H1 (cell line): Measurements from ENCODE around the gene FMO3. TPM values are rescaled to one million over a fixed set of nuclear protein-coding genes. Genes with fewer than 3 reads are reported as not detected.

Source experiments
- BRCA1 ChIP-seq: IDR thresholded peaks from 2 replicates; pipeline ENCODE4 v1.6.1; 2012; ENCODE audit warnings: low read depth, low read length, improper control_type of control experiment
- CHD1 ChIP-seq: IDR thresholded peaks from 2 replicates; pipeline ENCODE4 v1.6.1; 2012; ENCODE audit warnings: low read depth, low read length, improper control_type of control experiment
- PHF8 ChIP-seq: fragments of 200-600 bp; sonication (generic); conservative IDR thresholded peaks from 2 replicates; pipeline ENCODE4 v1.7.1; 2012; ENCODE audit warnings: low read depth, mild to moderate bottlenecking, inconsistent platforms, low read length, moderate library complexity
- TAF7 ChIP-seq: optimal IDR thresholded peaks from 2 replicates; pipeline ENCODE3; 2011; ENCODE audit warnings: low read depth, mild to moderate bottlenecking, inconsistent platforms, low read length, moderate library complexity, borderline replicate concordance
- polyA plus RNA-seq, 7 experiments: library from polyadenylated mRNA; depleted of rRNA in 3 of 7; stranded (reverse) in 5 of 7; unstranded in 2 of 7; fragments of >200 nt in 5 of 7; fragments of 200-250 nt in 2 of 7; gene quantifications; 1 replicate in 5 of 7; 2 replicates in 1 of 7; 4 replicates in 1 of 7; pipeline versions ENCODE4 v1.2.1 to v1.2.3, GENCODE V29; 2011 to 2013; ENCODE audit warnings: missing spikeins in 2 of 7, mixed read lengths in 2 of 7
- total RNA-seq: library from RNA; stranded (reverse); fragmentation: NEBNext Ultra II Directional; extraction: Animal tissue kit (Norgen Biotek cat#: 25700); gene quantifications from 2 replicates; pipeline ENCODE4 v1.2.1, GENCODE V29; 2021

Gene FMO3
- total and polyA plus RNA-seq, 2 of the 8 experiments (the other 6 are each of a cell fraction or from before 2014, with no cell fraction given) = not detected

- TF ChIP-seq CHD1 (no peak), TAF7 (no peak), BRCA1 (no peak), PHF8 (no peak)
Measured at GRCh38 chr1:171117085-171117484, 26.4 kb downstream of the FMO3 start (continued).
